ENCODE results near the gene SNAI3. TPM values are rescaled to one million over a fixed set of nuclear protein-coding genes. Genes with fewer than 3 reads are reported as not detected.

Gene SNAI3
- total RNA-seq, 1 experiment from 2014 or later = 2.2 TPM

GRCh38 chr16:88711750-88712340, 25.5 kb upstream of the SNAI3 start:
- no peak overlapping the region for H3K4me2 ChIP-seq (ENCODE audit: low read length)
- peaks cover 47% of the 10 kb centered on the region for H3K79me2 ChIP-seq (ENCODE audit: insufficient read depth, low read length)
- H3K4me3 ChIP-seq (replicated peaks in 1 of 2; ENCODE audit: low read depth in 1 of 2, low read length in 2 of 2) = no peak overlapping the region
- no peak overlapping the region for H3K9ac ChIP-seq (ENCODE audit: low read length)
- ChIA-PET RAD21 (ENCODE audit: low non-redundant PET in 1 of 2, low total read pairs in 2 of 2, uncharacterized antibody in 2 of 2, unreplicated experiment in 2 of 2) (no interaction called here), CTCF (no interaction called here), POLR2A (no interaction called here)
- intact Hi-C loops (cut with micrococcal nuclease) = no loop called here
- peaks cover 17 to 39% of the 10 kb centered on the region in 2 experiments; a peak in 3 of 4 replicates for H3K36me3 ChIP-seq (ENCODE audit: control insufficient read depth in 1 of 2, insufficient read depth in 2 of 2, low read length in 2 of 2)
- H3K27ac ChIP-seq (ENCODE audit: low read depth, low read length) = no peak overlapping the region; the same call in 1 of the 2 replicates
- BruUV-seq (replicated peaks) = no TSS peak
- DNase-seq (ENCODE audit: low read depth, low spot score) (no peak), ATAC-seq (no peak)
- no peaks in the 10 kb centered on the region for H3K9me3 ChIP-seq (ENCODE audit: control insufficient read depth in 1 of 2, insufficient read depth in 1 of 2, low read depth in 1 of 2, low read length in 2 of 2)
- H3K9me2 ChIP-seq (ENCODE audit: insufficient read depth) = no peaks in the 10 kb centered on the region
- no peaks in the 10 kb centered on the region for H3K27me3 ChIP-seq (ENCODE audit: insufficient read depth, low read length)
- TF ChIP-seq SP1 (IDR thresholded peaks at IDR 0.05; ENCODE audit: low read depth) (no peak), SIN3A (IDR thresholded peaks at IDR 0.05; ENCODE audit: low read depth) (no peak), REST (IDR thresholded peaks at IDR 0.05; ENCODE audit: low read depth) (no peak), EZH2phosphoT487 (IDR thresholded peaks at IDR 0.05; ENCODE audit: borderline replicate concordance) (no peak)
- no peaks in the 10 kb centered on the region for H4K20me1 ChIP-seq (ENCODE audit: insufficient read depth)
- no peak overlapping the region for H2AFZ ChIP-seq (ENCODE audit: low read depth, low read length, poor library complexity, severe bottlenecking)
- H3K4me1 ChIP-seq (ENCODE audit: control insufficient read depth in 1 of 2, insufficient read depth in 2 of 2, low read length in 2 of 2) = peaks cover 12 to 14% of the 10 kb centered on the region in 2 experiments

- no peak for ATAC-seq
- H3K9ac ChIP-seq (ENCODE audit: low read length) = no peak overlapping the region
- no peak for TF ChIP-seq EZH2 (IDR thresholded peaks at IDR 0.05)
- TF ChIP-seq EGR1 (IDR thresholded peaks at IDR 0.05; ENCODE audit: low read depth) = no peak
- no peak for TF ChIP-seq ZNF274 (IDR thresholded peaks at IDR 0.05; ENCODE audit: low read depth, low read length)
- no peak for TF ChIP-seq POLR2AphosphoS5 (IDR thresholded peaks at IDR 0.05; ENCODE audit: low read depth, low read length)
- TF ChIP-seq EZH2phosphoT487 (IDR thresholded peaks at IDR 0.05; ENCODE audit: borderline replicate concordance) = no peak
- no peak for TF ChIP-seq SRF (IDR thresholded peaks at IDR 0.05; ENCODE audit: low read depth)
- TF ChIP-seq TCF7L2 (IDR thresholded peaks at IDR 0.05; ENCODE audit: borderline replicate concordance, extremely low read depth, insufficient read depth, insufficient read length) = no peak
- no peak for TF ChIP-seq JUND (IDR thresholded peaks at IDR 0.05)
- TF ChIP-seq ATF3 (IDR thresholded peaks at IDR 0.05) = no peak
- TF ChIP-seq ZFX (IDR thresholded peaks at IDR 0.05) = no peak
- TF ChIP-seq, protein P1, sequence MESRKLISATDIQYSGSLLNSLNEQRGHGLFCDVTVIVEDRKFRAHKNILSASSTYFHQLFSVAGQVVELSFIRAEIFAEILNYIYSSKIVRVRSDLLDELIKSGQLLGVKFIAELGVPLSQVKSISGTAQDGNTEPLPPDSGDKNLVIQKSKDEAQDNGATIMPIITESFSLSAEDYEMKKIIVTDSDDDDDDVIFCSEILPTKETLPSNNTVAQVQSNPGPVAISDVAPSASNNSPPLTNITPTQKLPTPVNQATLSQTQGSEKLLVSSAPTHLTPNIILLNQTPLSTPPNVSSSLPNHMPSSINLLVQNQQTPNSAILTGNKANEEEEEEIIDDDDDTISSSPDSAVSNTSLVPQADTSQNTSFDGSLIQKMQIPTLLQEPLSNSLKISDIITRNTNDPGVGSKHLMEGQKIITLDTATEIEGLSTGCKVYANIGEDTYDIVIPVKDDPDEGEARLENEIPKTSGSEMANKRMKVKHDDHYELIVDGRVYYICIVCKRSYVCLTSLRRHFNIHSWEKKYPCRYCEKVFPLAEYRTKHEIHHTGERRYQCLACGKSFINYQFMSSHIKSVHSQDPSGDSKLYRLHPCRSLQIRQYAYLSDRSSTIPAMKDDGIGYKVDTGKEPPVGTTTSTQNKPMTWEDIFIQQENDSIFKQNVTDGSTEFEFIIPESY (IDR thresholded peaks at IDR 0.05; ENCODE audit: extremely low read depth, insufficient replicate concordance, low read length) = no peak
- no peak for TF ChIP-seq SP1 (IDR thresholded peaks at IDR 0.05; ENCODE audit: low read depth)
- no peak for TF ChIP-seq YY1 (IDR thresholded peaks at IDR 0.05; ENCODE audit: extremely low read depth, insufficient replicate concordance, low read depth, low read length)
Observed at GRCh38 chr16:88710556-88710955, 24.2 kb upstream of the SNAI3 start.

More at GRCh38 chr16:88710556-88710955, 24.2 kb upstream of the SNAI3 start:
- CTCF ChIA-PET = interaction anchor here (1.1 kb wide), 1 partner anchor 27 kb away, joined by 3 read pairs; no protein-coding TSS in a partner anchor
- POLR2A ChIA-PET = no interaction called here
- Histone ChIP-seq H3K36me3 (ENCODE audit: control insufficient read depth in 1 of 2, insufficient read depth in 2 of 2, low read length in 2 of 2) (peaks cover 9 to 26% of the 10 kb centered on the region in 2 experiments; a peak in 3 of 4 replicates), H3K4me2 (ENCODE audit: low read length) (no peak overlapping the region), H3K4me1 (ENCODE audit: control insufficient read depth in 1 of 2, insufficient read depth in 2 of 2, low read length in 2 of 2) (peaks cover 12 to 14% of the 10 kb centered on the region in 2 experiments), H4K20me1 (ENCODE audit: insufficient read depth) (no peaks in the 10 kb centered on the region), H3K9me2 (ENCODE audit: insufficient read depth) (no peaks in the 10 kb centered on the region), H3K4me3 (replicated peaks in 1 of 2; ENCODE audit: low read depth in 1 of 2, low read length in 2 of 2) (no peak overlapping the region), H3K27ac (ENCODE audit: low read depth, low read length) (no peak overlapping the region; the same call in 1 of the 2 replicates), H2AFZ (ENCODE audit: low read depth, low read length, poor library complexity, severe bottlenecking) (no peak overlapping the region), H3K9me3 (ENCODE audit: control insufficient read depth in 1 of 2, insufficient read depth in 1 of 2, low read depth in 1 of 2, low read length in 2 of 2) (no peaks in the 10 kb centered on the region), H3K27me3 (ENCODE audit: insufficient read depth, low read length) (no peaks in the 10 kb centered on the region), H3K79me2 (ENCODE audit: insufficient read depth, low read length) (peaks cover 53% of the 10 kb centered on the region)
- no peak for DNase-seq (ENCODE audit: low read depth, low spot score)
- BruUV-seq (replicated peaks) = no TSS peak
- RAD21 ChIA-PET (ENCODE audit: low non-redundant PET in 1 of 2, low total read pairs in 2 of 2, uncharacterized antibody in 2 of 2, unreplicated experiment in 2 of 2) = no interaction called here
- intact Hi-C loops (cut with micrococcal nuclease) = no loop called here
